Body of pancreas (tissue), 4 donors: ENCODE results near the gene TJP1. TPM values are rescaled to one million over a fixed set of nuclear protein-coding genes. Genes with fewer than 3 reads are reported as not detected.

ENCODE experiments used
- ATAC-seq: fragments of 150-250 bp; one replicate; pipeline ENCODE4 v1.9.1; 2016
- DNase-seq, 4 donors: peaks; one replicate each; pipeline ENCODE4 v3.0.0-alpha.2; 2019
- H3K27ac ChIP-seq, 4 donors: fragments of 200-600 bp; sonication (generic); 1 replicate in 3 of 4; 2 replicates in 1 of 4; pipeline versions ENCODE4 v1.5.1 to v1.6.1; 2016 to 2019; ENCODE audit warnings: mild to moderate bottlenecking in 1 of 4, mixed read lengths in 1 of 4, moderate library complexity in 1 of 4
- H3K27me3 ChIP-seq, 2 donors: fragments of 200-600 bp; sonication (generic); one replicate each; pipeline ENCODE4 v1.6.0; 2016; ENCODE audit warnings: mild to moderate bottlenecking in 1 of 2
- H3K36me3 ChIP-seq, 2 donors: fragments of 200-600 bp; sonication (generic); replicated peaks in 1 of 2; 2 replicates each; pipeline ENCODE4 v1.5.1; 2016; ENCODE audit warnings: low read depth in 2 of 2; ENCODE audit not compliant: insufficient read depth in 1 of 2
- H3K4me1 ChIP-seq: fragments of 200-600 bp; sonication (generic); one replicate; pipeline ENCODE4 v1.6.0; 2016
- H3K4me3 ChIP-seq, 2 donors: fragments of 200-600 bp; sonication (generic); 1 replicate in 1 of 2; 2 replicates in 1 of 2; pipeline ENCODE4 v1.5.1; 2016 to 2019
- H3K9me3 ChIP-seq, 3 donors: fragments of 200-600 bp; sonication (generic); 1 replicate in 2 of 3; 2 replicates in 1 of 3; pipeline ENCODE4 v1.5.1; 2016
- CTCF ChIP-seq, 7 experiments: fragments of 450-650 bp in 4 of 7; fragments of 200-600 bp in 3 of 7; sonication (generic) in 3 of 7; IDR thresholded peaks; one replicate each; pipeline ENCODE4 v1.5.1; 2016 to 2019; ENCODE audit warnings: antibody characterized with exemption in 7 of 7
- POLR2A ChIP-seq, 3 donors: fragments of 450-650 bp; IDR thresholded peaks; one replicate each; pipeline ENCODE4 v1.6.1; 2016; ENCODE audit warnings: antibody characterized with exemption in 3 of 3, mild to moderate bottlenecking in 2 of 3
- WGBS, 2 donors: methylation state at CpG; one replicate each; pipeline ENCODE4 v1.1.5; 2017; 5-methylcytosine and 5-hydroxymethylcytosine counted together
- intact Hi-C: fragments of 100-400 bp; cut with DNase I; formaldehyde crosslinking; loops from one replicate; pipeline ENCODE4 v1.15.1; 2023
- total RNA-seq, 2 donors: library from RNA; depleted of rRNA; stranded (reverse); fragments of >200 nt; gene quantifications; one replicate each; pipeline ENCODE4 v1.1.0, GENCODE V29; 2016

TJP1 gene
- total RNA-seq, 2 donors from 2014 or later, result 68.7 to 70.9 TPM

DNA sequence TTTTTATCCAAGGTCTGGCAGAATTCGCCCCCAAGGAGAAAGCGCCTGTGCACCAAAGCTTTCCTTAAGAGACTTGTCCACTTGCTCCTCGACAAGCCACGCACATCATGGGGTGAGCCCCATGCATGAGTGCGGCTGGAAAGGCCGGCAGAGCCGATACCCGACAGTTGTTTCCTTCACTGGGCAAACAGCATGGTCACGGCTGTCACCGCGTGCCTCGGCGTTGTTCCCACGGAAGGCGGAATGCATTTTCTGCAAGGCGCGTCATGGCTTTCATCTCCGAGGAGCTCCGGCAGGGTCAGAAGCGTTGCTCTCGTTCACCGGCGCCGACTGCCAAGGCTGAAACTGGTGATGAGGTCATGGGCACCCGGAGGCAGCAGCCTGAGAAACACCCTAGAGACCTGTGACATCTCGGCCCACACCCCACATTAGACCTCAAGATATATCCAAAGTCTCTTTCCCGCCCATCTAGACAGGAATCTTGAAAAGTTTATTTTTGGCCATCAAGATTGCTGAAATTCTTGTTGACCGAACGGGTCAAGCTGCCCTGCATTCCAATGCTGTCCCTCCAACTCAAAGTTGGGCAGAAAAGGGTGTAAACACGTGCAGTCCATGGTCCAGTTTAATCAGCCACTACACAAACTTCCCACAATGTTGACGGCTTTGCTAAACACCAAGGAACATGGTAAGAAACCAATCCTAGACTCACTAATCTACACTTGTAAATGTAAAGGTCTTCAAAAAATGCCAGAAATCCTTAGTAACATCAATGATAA, 604 bp upstream of the TJP1 start:
- intact Hi-C loops, result no loop called here
- 2% methylated on average over 23 to 31 of the region's 31 CpGs for WGBS, 2 donors
- ATAC-seq, result peak; percentile 43

GRCh38 chr15:29821416-29822099, 710 bp downstream of the TJP1 start:
- peak overlapping the region; percentile 96 to 100 (median 99) for H3K27ac ChIP-seq
- peak; percentile 91 to 98 (median 95) for TF ChIP-seq POLR2A (IDR thresholded peaks at IDR 0.05)
- peak in 5 of 7 experiments; percentile 6 to 48 (median 36) for TF ChIP-seq CTCF (IDR thresholded peaks at IDR 0.05)
- H3K36me3 ChIP-seq, result no peaks in the 10 kb centered on the region
- no peaks in the 10 kb centered on the region for H3K27me3 ChIP-seq
- DNase-seq (peak; percentile 88 to 92 (median 90)), ATAC-seq (peak; percentile 80)
- H3K4me1 ChIP-seq, result peaks cover 25% of the 10 kb centered on the region
- WGBS, 2 donors, result 1 to 2% methylated on average over 10 to 51 of the region's 79 CpGs
- intact Hi-C loops, result no loop called here
- H3K4me3 ChIP-seq, result peak overlapping the region; percentile 48 to 51
- no peaks in the 10 kb centered on the region for H3K9me3 ChIP-seq

More for the DNA sequence above, 604 bp upstream of the TJP1 start:
- peak; percentile 78 to 82 (median 80) for DNase-seq
- H3K9me3 ChIP-seq, result no peaks in the 10 kb centered on the region
- peak in 2 of 3 donors; percentile 11 to 65 for TF ChIP-seq POLR2A (IDR thresholded peaks at IDR 0.05)
- no peak for TF ChIP-seq CTCF (IDR thresholded peaks at IDR 0.05)
- no peaks in the 10 kb centered on the region for H3K27me3 ChIP-seq
- peaks cover 22% of the 10 kb centered on the region for H3K4me1 ChIP-seq
- no peak overlapping the region for H3K4me3 ChIP-seq
- peak overlapping the region; percentile 96 to 100 (median 99) for H3K27ac ChIP-seq
- no peaks in the 10 kb centered on the region for H3K36me3 ChIP-seq

DNA sequence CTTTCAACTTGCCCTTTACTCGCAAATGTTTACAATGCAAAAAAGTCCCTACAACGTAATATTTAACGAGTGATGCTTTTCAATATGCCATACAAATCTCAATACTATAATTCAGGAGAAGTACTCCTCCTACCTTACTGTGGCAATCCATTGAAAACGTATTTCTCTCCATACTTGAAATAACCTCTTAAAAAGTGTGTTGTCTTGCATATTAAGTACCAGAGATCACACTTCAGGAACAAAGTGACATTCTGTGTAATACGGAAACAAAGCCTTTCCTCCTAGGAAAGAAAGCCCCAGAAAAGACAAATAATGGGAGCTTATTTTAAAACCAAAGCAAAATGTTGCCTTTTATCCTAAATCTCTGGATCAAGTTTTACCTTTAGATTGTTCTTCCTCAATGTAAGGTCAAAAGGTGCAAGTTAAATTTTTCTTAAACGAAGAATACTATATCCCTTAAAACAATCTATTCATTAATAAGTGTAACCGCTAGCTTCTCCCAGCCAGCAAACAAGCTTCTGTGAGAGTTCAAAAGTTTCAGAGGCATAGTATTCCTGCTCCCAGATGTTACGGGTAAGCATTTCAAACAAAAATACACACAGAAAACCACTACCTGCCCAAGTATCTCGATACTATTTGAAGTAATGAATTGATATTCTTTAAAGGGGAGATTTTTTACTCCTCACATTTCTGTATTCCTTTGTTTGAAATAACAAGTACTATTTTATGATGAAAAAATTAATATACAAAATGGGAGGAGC, 1.7 kb downstream of the TJP1 start:
- peaks cover 35% of the 10 kb centered on the region for H3K4me1 ChIP-seq
- H3K9me3 ChIP-seq, result no peaks in the 10 kb centered on the region
- H3K27me3 ChIP-seq, result no peaks in the 10 kb centered on the region
- H3K4me3 ChIP-seq, result peak overlapping the region; percentile 42 to 48
- H3K27ac ChIP-seq, result peak overlapping the region; percentile 96 to 100 (median 99)
- WGBS, 2 donors, result 6 to 9% methylated on average over 9 of the region's 9 CpGs
- no peaks in the 10 kb centered on the region for H3K36me3 ChIP-seq
- intact Hi-C loops, result no loop called here
- no peak for TF ChIP-seq CTCF (IDR thresholded peaks at IDR 0.05)
- ATAC-seq (no peak), DNase-seq (no peak)

DNA sequence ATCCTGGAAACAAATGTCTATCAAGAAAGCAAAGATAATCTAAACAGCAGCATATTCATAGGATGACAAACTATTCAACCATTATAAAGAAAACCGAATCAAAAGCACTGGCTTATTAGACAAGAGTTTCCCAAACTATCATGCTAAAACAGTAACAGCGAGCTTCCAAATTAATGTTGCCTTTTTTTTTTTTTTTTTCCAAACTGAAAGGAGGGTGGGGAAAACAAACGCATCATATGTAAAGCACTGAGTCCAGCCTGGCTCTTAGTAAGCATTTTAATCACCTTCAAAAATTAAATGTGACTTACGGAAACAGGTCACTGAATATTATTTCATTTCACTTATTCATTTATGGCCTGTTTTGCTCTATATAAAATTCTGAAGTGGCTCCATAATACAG, 2.3 kb downstream of the TJP1 start:
- Histone ChIP-seq H3K4me3 (no peak overlapping the region), H3K4me1 (peaks cover 40% of the 10 kb centered on the region), H3K9me3 (no peaks in the 10 kb centered on the region), H3K27me3 (no peaks in the 10 kb centered on the region), H3K27ac (peak overlapping the region in 3 of 4 donors; percentile 96 to 100 (median 99)), H3K36me3 (no peaks in the 10 kb centered on the region)
- DNase-seq, result no peak
- no peak for TF ChIP-seq POLR2A (IDR thresholded peaks at IDR 0.05)
- no peak for TF ChIP-seq CTCF (IDR thresholded peaks at IDR 0.05)
- intact Hi-C loops, result no loop called here
- no peak for ATAC-seq
- WGBS, 2 donors, result 12 to 23% methylated on average over 4 of the region's 4 CpGs
